CD4-positive, CD25-positive, alpha-beta regulatory T cell (primary cell): Measurements from ENCODE around the gene SLC6A7. TPM values are rescaled to one million over a fixed set of nuclear protein-coding genes. Genes with fewer than 3 reads are reported as not detected.

Experiments
- ATAC-seq, 2 donors: fragments of 150-1000 bp; cut with Tn5 transposase; one replicate each; pipeline ENCODE4 v1.10.0; 2021; ENCODE audit warnings: low read depth in 2 of 2, moderate number of reproducible peaks in 2 of 2, moderate library complexity in 1 of 2
- DNase-seq, 3 donors: peaks; one replicate each; pipeline versions ENCODE4 v3.0.0 to v3.0.0-alpha.2; 2012 to 2022; ENCODE audit warnings: mixed read lengths in 1 of 3
- H3K27ac ChIP-seq: one replicate; pipeline ENCODE4 v1.7.0; 2013; ENCODE audit warnings: mild to moderate bottlenecking, low read length; ENCODE audit not compliant: insufficient read depth, poor library complexity, severe bottlenecking
- H3K27me3 ChIP-seq: one replicate; pipeline ENCODE4 v1.7.0; 2013; ENCODE audit warnings: low read length; ENCODE audit not compliant: control insufficient read depth, insufficient read depth
- H3K36me3 ChIP-seq: one replicate; pipeline ENCODE4 v1.7.0; 2013; ENCODE audit warnings: mild to moderate bottlenecking, low read length, moderate library complexity; ENCODE audit not compliant: control insufficient read depth, insufficient read depth
- H3K4me1 ChIP-seq: 2 replicates; pipeline ENCODE4 v1.7.0; 2013; ENCODE audit warnings: mild to moderate bottlenecking, low read length; ENCODE audit not compliant: insufficient read depth, control insufficient read depth, poor library complexity, severe bottlenecking
- H3K4me3 ChIP-seq: one replicate; pipeline ENCODE4 v1.7.0; 2013; ENCODE audit warnings: low read depth, mild to moderate bottlenecking, low read length, moderate library complexity
- H3K9me3 ChIP-seq, 2 experiments: 1 replicate in 1 of 2; 2 replicates in 1 of 2; pipeline ENCODE4 v1.7.0; 2013; ENCODE audit warnings: low read length in 2 of 2, mild to moderate bottlenecking in 1 of 2, moderate library complexity in 1 of 2; ENCODE audit not compliant: control insufficient read depth in 2 of 2
- H3K27ac Mint-ChIP-seq, 3 donors: one replicate each; pipeline ENCODE4 v1.8.0; 2020 to 2022; ENCODE audit warnings: mild to moderate bottlenecking in 3 of 3, mixed read lengths in 3 of 3, moderate library complexity in 2 of 3
- H3K27me3 Mint-ChIP-seq: one replicate; pipeline ENCODE4 v1.8.0; 2022; ENCODE audit warnings: mild to moderate bottlenecking, mixed read lengths
- H3K36me3 Mint-ChIP-seq: one replicate; pipeline ENCODE4 v1.8.0; 2020; ENCODE audit warnings: mixed read lengths
- H3K4me1 Mint-ChIP-seq, 4 donors: one replicate each; pipeline ENCODE4 v1.8.0; 2020 to 2022; ENCODE audit warnings: mixed read lengths in 4 of 4, mild to moderate bottlenecking in 1 of 4
- H3K4me3 Mint-ChIP-seq, 4 donors: one replicate each; pipeline ENCODE4 v1.8.0; 2020 to 2022; ENCODE audit warnings: mild to moderate bottlenecking in 4 of 4, mixed read lengths in 4 of 4, moderate library complexity in 3 of 4
- H3K9me3 Mint-ChIP-seq, 7 donors: one replicate each; pipeline ENCODE4 v1.8.0; 2020 to 2022; ENCODE audit warnings: mixed read lengths in 7 of 7, mild to moderate bottlenecking in 3 of 7, moderate library complexity in 2 of 7
- polyA plus RNA-seq, 4 donors: library from polyadenylated mRNA; unstranded; fragments of 300-500 nt; fragmentation: Illumina TruSeq; gene quantifications; one replicate each; pipeline ENCODE4 v1.2.3, GENCODE V29; 2021
- total RNA-seq: library from RNA; stranded (reverse); gene quantifications from one replicate; pipeline ENCODE4 v1.2.3, GENCODE V29; 2022

Gene SLC6A7
- total and polyA plus RNA-seq, 5 donors from 2014 or later: not detected

GRCh38 chr5:150172145-150172544 is 17.7 kb upstream of the SLC6A7 start:
- Histone ChIP-seq H3K36me3 (no peaks in the 10 kb centered on the region), H3K4me1 (no peaks in the 10 kb centered on the region), H3K27ac (no peak overlapping the region), H3K4me3 (no peak overlapping the region), H3K9me3 (no peaks in the 10 kb centered on the region), H3K27me3 (no peaks in the 10 kb centered on the region)
- Mint-ChIP-seq H3K9me3 (peaks cover 0 to 1% (median 0%) of the 10 kb centered on the region in 7 donors), H3K27ac (no peak overlapping the region), H3K4me1 (no peaks in the 10 kb centered on the region), H3K36me3 (no peaks in the 10 kb centered on the region), H3K4me3 (no peak overlapping the region), H3K27me3 (peaks cover 25% of the 10 kb centered on the region)
- no peak for ATAC-seq
- DNase-seq: no peak

GRCh38 chr5:150172556-150172955 is 17.3 kb upstream of the SLC6A7 start:
- Mint-ChIP-seq H3K9me3 (peaks cover 0 to 1% (median 0%) of the 10 kb centered on the region in 7 donors), H3K4me3 (no peak overlapping the region), H3K27me3 (peaks cover 21% of the 10 kb centered on the region), H3K36me3 (no peaks in the 10 kb centered on the region), H3K4me1 (no peaks in the 10 kb centered on the region), H3K27ac (no peak overlapping the region)
- H3K27ac ChIP-seq: no peak overlapping the region
- DNase-seq: no peak
- H3K4me1 ChIP-seq: no peaks in the 10 kb centered on the region
- ATAC-seq: no peak
- H3K27me3 ChIP-seq: no peaks in the 10 kb centered on the region
- H3K4me3 ChIP-seq: no peak overlapping the region
- no peaks in the 10 kb centered on the region for H3K9me3 ChIP-seq
- no peaks in the 10 kb centered on the region for H3K36me3 ChIP-seq

- no peaks in the 10 kb centered on the region for H3K36me3 ChIP-seq
- H3K4me1 ChIP-seq: no peaks in the 10 kb centered on the region
- no peak for DNase-seq
- H3K27ac ChIP-seq: no peak overlapping the region
- no peak for ATAC-seq
- Mint-ChIP-seq H3K4me1 (no peaks in the 10 kb centered on the region), H3K27me3 (peaks cover 15% of the 10 kb centered on the region), H3K4me3 (no peak overlapping the region), H3K27ac (no peak overlapping the region), H3K9me3 (peaks cover 0 to under 1% (median 0%) of the 10 kb centered on the region in 7 donors), H3K36me3 (no peaks in the 10 kb centered on the region)
- H3K27me3 ChIP-seq: no peaks in the 10 kb centered on the region
- H3K9me3 ChIP-seq: no peaks in the 10 kb centered on the region
- H3K4me3 ChIP-seq: no peak overlapping the region
Measured at GRCh38 chr5:150173161-150173560, 16.7 kb upstream of the SLC6A7 start.

GRCh38 chr5:150174285-150174684 is 15.6 kb upstream of the SLC6A7 start:
- DNase-seq: no peak
- H3K27me3 Mint-ChIP-seq: peaks cover 17% of the 10 kb centered on the region
- Histone ChIP-seq H3K36me3 (no peaks in the 10 kb centered on the region), H3K4me3 (no peak overlapping the region), H3K9me3 (no peaks in the 10 kb centered on the region), H3K27ac (no peak overlapping the region), H3K4me1 (no peaks in the 10 kb centered on the region), H3K27me3 (no peaks in the 10 kb centered on the region)
- no peaks in the 10 kb centered on the region for H3K9me3 Mint-ChIP-seq
- ATAC-seq: no peak
- no peak overlapping the region for H3K4me3 Mint-ChIP-seq
- H3K36me3 Mint-ChIP-seq: no peaks in the 10 kb centered on the region
- H3K27ac Mint-ChIP-seq: no peak overlapping the region
- no peaks in the 10 kb centered on the region for H3K4me1 Mint-ChIP-seq

GRCh38 chr5:150175076-150175475 is 14.8 kb upstream of the SLC6A7 start:
- no peak overlapping the region for H3K4me3 ChIP-seq
- H3K9me3 Mint-ChIP-seq: no peaks in the 10 kb centered on the region
- H3K9me3 ChIP-seq: no peaks in the 10 kb centered on the region
- H3K27me3 ChIP-seq: no peaks in the 10 kb centered on the region
- H3K4me1 Mint-ChIP-seq: no peaks in the 10 kb centered on the region
- peaks cover 17% of the 10 kb centered on the region for H3K27me3 Mint-ChIP-seq
- H3K36me3 ChIP-seq: no peaks in the 10 kb centered on the region
- no peak overlapping the region for H3K4me3 Mint-ChIP-seq
- H3K27ac Mint-ChIP-seq: no peak overlapping the region
- no peaks in the 10 kb centered on the region for H3K36me3 Mint-ChIP-seq
- no peak for DNase-seq
- no peak for ATAC-seq
- no peak overlapping the region for H3K27ac ChIP-seq
- no peaks in the 10 kb centered on the region for H3K4me1 ChIP-seq

- no peaks in the 10 kb centered on the region for H3K4me1 Mint-ChIP-seq
- Histone ChIP-seq H3K4me3 (no peak overlapping the region), H3K4me1 (no peaks in the 10 kb centered on the region), H3K36me3 (no peaks in the 10 kb centered on the region), H3K27ac (no peak overlapping the region), H3K9me3 (no peaks in the 10 kb centered on the region), H3K27me3 (no peaks in the 10 kb centered on the region)
- no peak overlapping the region for H3K4me3 Mint-ChIP-seq
- H3K27me3 Mint-ChIP-seq: peaks cover 17% of the 10 kb centered on the region
- ATAC-seq: no peak
- H3K9me3 Mint-ChIP-seq: no peaks in the 10 kb centered on the region
- no peak overlapping the region for H3K27ac Mint-ChIP-seq
- no peaks in the 10 kb centered on the region for H3K36me3 Mint-ChIP-seq
- DNase-seq: no peak
Measured at GRCh38 chr5:150175536-150175935, 14.3 kb upstream of the SLC6A7 start.

GRCh38 chr5:150176745-150177477 is 13.0 kb upstream of the SLC6A7 start:
- H3K27ac ChIP-seq: no peak overlapping the region
- no peaks in the 10 kb centered on the region for H3K4me1 ChIP-seq
- H3K4me3 ChIP-seq: no peak overlapping the region
- Mint-ChIP-seq H3K4me3 (no peak overlapping the region), H3K9me3 (no peaks in the 10 kb centered on the region), H3K27ac (no peak overlapping the region), H3K27me3 (peaks cover 15% of the 10 kb centered on the region), H3K4me1 (no peaks in the 10 kb centered on the region), H3K36me3 (no peaks in the 10 kb centered on the region)
- H3K27me3 ChIP-seq: no peaks in the 10 kb centered on the region
- no peaks in the 10 kb centered on the region for H3K9me3 ChIP-seq
- no peak for ATAC-seq
- no peak for DNase-seq
- H3K36me3 ChIP-seq: no peaks in the 10 kb centered on the region

GRCh38 chr5:150177721-150178120 is 12.1 kb upstream of the SLC6A7 start:
- Histone ChIP-seq H3K27me3 (no peaks in the 10 kb centered on the region), H3K27ac (no peak overlapping the region), H3K4me1 (no peaks in the 10 kb centered on the region), H3K36me3 (no peaks in the 10 kb centered on the region), H3K9me3 (no peaks in the 10 kb centered on the region), H3K4me3 (no peak overlapping the region)
- Mint-ChIP-seq H3K4me3 (no peak overlapping the region), H3K4me1 (no peaks in the 10 kb centered on the region), H3K27ac (no peak overlapping the region), H3K36me3 (no peaks in the 10 kb centered on the region), H3K9me3 (no peaks in the 10 kb centered on the region), H3K27me3 (peaks cover 10% of the 10 kb centered on the region)
- ATAC-seq (no peak), DNase-seq (no peak)
